ENCODE measurements around the gene EFEMP2.

The EFEMP2 gene

DNA sequence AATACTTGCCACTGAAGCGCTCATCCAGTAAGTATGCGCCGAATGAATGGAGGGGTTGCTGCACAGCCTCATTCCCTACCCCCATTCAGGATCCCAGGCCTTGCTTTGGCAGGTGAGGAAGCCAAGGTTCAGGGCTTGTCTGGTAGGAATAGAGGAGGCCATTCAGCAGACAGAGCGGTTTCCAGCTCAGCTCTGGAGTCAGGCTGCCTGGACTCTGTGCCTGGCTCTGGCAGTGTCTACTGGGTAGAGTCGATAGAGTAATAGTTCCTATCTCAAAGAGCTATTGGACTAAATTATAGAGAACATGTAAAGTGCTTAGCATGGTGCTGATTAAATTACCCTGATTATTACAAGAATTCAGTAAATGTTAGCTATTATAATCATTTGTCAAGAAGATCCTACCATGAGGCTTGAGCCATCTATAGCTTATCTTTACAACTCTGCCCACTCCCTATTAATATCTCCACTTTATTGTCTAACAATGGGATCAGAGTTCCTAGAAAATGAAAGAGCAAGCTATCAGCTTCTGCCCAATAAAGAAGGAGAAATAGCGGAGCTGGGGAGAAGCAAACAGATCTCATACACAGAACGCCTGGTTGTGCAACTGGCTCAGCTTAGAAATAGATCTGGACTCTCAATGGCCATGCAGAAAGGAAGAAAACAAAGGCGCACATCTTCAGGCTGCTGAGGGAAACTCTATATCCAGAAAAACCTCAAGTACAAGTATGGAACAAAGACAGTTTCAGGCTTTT lies 45.4 kb downstream of the EFEMP2 start:
- no peak for DNase-seq (ENCODE audit: low read depth)

DNA sequence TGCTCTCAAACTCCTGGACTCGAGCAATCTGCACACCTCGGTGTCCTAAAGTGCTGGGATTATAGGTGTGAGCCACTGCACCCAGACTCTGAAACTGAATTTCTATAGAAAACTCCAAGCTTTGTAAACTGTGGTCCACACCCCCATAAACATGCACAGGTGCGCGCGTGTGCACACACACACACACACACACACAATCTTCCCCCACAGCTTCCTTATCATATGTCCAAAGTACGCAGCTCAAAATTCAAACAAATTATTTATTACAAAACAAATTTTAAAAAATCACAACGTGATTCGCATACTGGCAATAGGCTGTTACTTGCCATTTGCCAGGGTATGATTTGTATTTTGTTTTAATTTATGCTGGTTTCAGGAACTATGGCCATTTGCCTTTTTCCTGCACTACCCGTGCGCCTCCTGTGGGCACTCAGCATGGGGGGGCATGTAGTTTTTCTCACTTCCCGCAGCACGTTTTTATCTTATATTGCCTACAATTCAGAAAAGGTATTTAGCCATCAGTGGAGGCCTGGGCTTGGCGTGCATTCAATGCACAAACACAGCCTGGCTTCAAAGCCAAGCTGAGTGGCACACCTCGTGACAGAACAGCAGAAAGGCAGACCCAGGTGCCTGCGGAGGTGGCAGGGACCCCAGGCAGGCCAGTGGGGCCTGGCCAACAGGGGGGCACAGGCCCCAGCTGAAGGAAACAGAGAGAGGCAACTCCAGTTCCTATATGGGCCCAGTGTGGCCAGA lies 49.6 kb downstream of the EFEMP2 start:
- no peak for DNase-seq (ENCODE audit: low read depth)

- DNase-seq (ENCODE audit: low read depth), result no peak
Observed at GRCh38 chr11:65821107-65821506, 51.5 kb downstream of the EFEMP2 start.

DNA sequence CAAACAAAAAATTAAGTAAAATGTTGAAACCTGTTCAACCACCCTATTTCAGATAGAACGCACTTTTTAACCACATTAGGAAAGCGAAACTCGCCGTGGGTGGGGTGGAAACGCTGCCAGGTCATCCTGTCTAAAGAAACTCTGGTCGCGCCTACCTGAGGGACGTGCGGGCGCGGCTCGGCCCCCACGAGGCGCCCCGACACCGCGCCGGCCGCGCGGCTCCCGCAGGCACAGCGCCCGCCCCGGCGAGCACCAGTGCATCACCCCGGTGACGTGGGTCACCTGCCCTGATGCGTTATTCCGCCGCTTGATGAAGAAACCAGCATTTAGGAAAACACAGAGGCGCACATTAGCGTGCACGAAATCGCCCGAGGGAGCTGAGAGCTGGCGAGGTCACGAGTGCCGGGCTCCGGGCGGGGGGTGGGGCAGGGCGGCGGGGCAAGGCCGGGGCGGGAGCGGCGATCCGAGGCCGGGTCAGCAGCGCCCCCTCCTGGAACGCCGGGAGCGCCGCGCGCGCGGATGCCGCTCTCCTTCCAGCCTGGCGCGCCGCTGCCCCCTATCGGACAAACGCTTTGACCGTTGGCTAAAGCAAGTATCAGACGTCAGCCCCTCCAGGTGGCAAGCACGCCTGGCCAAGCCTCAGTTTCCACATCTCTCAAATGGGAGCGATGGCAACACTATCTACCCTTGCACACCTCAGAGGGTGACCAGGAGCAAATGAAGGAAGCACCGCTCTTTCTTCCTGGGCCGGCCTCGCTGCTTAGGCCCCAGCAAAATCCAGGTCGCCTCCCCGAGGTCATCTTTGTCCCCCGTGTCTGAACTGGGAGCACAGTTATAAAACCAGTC lies 54.5 kb downstream of the EFEMP2 start:
- peak; percentile 95 for DNase-seq (ENCODE audit: low read depth)

DNA sequence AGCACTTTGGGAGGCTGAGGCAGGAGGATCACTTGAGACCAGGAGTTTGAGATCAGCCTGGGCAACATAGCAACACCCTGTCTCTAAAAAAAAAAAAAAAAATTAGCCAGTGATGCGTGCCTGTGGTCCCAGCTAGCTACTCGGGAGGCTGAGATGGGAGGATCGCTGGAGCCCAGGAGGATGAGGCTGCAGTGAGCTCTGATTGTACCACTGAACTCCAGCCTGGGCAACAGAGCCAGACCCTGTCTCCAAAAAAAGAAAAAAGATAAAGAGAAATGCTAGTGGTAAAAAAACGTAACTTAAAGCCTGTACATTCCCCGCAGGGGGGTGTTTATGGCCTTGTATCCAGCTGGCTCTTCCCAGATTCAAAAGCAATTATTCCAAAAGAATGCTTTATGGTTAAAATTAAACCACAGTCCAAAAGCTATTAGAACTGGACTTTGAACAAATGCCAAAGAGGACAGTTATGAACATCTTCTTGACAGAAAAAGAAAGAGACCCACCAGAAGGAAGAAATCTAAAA lies 55.2 kb downstream of the EFEMP2 start:
- no peak for DNase-seq (ENCODE audit: low read depth)

DNA sequence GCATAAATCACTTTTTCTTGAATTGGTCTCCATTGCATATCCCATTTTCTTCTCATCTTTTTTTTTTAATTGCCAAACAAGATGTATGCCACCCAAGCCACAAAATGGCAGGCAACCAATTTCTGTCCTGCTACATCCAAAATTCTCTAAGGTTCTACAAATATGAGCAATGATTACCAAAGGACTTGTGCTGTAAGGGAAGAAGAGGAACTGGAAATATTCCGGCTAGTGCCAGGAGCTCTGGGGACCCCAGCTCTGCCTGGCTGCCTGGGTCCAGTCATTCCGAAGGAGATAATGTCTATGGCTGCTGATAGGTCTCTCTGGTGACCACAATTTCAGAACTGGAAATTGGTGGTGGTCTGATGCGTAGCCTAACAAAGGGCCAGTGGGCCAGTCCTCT lies 55.9 kb downstream of the EFEMP2 start:
- DNase-seq (ENCODE audit: low read depth), result no peak
